GM18505 (cell line): Measurements from ENCODE around the gene EPHA10.

Source experiments
- ATAC-seq: cut with Tn5 transposase; IDR thresholded peaks from one replicate; pipeline ENCODE4 v1.9.1; 2021; ENCODE audit not compliant: unreplicated experiment
- POLR2A ChIP-seq: IDR thresholded peaks from 4 replicates; pipeline ENCODE4 v1.6.1; 2011; ENCODE audit warnings: borderline replicate concordance; ENCODE audit not compliant: insufficient read depth, insufficient read length; ENCODE audit errors: extremely low read depth

The EPHA10 gene

GRCh38 chr1:37677143-37677439, 87.8 kb downstream of the EPHA10 start:
- no peak for ATAC-seq
- TF ChIP-seq POLR2A: no peak

DNA sequence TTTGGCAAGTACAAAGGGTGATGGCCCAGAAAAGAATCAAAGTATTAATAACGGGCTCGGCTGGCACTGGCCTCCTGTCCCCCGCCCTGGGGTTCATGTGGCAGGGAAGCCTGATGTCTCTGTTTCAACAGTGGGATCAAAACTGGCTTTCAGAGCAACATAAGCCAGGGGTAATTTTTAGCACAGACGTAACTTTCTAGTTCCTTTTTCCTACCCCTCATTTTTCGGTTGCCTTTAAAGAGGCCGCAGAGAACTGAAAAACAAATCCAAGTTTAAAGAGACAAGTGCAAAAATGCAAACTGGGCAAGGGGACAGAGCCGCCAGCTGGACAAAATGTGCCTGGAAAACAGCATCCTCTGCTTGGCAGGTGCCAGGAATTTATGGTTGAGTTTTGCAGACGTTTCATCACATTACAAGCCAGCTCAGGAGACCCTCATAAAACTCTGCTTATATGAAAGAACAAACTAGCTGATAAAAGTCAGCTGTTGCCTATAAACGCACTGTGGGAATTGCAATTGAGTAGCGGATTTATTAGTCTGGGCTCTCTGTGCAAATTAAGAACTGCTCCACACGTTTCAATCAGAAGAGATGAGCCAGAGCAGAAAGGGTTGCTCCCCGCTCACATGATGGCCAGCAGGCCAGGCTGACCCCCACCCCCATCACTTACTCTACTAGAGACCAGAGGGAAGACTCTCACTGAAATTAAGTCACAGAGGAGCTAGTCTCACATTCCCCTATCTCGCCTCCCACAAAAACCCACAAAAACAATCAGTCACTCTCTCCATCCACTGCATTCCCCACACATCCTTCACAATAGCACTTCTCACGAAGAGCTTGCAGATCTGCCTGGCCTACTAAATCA, 88.4 kb downstream of the EPHA10 start:
- TF ChIP-seq POLR2A: peak; percentile 50

DNA sequence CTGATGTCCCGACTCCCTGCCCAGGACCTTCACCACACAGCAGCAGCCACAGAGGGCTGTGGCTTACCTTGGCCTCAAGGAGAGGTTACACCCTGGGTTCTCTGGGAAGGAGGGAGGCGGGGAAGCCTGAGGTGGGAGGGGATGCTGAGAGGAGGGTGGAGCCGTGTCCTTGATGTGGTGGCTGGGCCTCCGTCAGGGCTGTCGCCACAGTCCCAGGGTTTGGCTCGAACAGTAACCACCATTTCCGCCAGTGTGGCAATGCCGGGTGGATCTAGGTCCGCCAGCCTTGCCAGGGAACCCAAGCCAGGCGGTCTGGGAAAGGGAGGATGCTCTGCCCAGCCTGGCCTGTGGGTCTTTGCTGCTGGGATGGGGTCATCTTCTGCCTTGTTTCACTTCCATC, 91.0 kb downstream of the EPHA10 start:
- TF ChIP-seq POLR2A: no peak
- no peak for ATAC-seq

More for the DNA sequence above, 88.4 kb downstream of the EPHA10 start:
- ATAC-seq: no peak

GRCh38 chr1:37672136-37672870, 92.6 kb downstream of the EPHA10 start:
- no peak for ATAC-seq
- no peak for TF ChIP-seq POLR2A

- TF ChIP-seq POLR2A: no peak
- ATAC-seq: no peak
Measured at GRCh38 chr1:37671261-37671660, 93.7 kb downstream of the EPHA10 start.

DNA sequence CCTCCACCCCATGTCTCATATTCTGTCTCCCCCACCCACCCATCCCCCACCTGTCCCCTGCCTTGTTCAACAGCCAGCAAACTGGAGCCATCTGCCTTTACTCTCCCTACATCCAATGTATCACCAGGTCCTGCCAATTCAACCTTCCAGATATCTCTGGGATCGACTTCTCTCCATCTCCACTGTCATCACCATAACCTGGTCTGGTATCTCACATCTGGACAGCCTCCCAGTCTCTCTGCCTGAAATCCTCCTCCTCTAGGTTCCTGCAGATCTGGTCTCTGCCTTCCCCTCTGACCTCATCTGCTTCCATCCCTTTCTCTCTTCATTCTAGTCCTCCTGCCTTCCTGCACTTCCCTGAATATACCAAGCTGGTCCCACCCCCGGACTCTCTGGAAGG, 94.8 kb downstream of the EPHA10 start:
- no peak for TF ChIP-seq POLR2A
- no peak for ATAC-seq

GRCh38 chr1:37667023-37667671, 97.8 kb downstream of the EPHA10 start:
- no peak for ATAC-seq
- no peak for TF ChIP-seq POLR2A

DNA sequence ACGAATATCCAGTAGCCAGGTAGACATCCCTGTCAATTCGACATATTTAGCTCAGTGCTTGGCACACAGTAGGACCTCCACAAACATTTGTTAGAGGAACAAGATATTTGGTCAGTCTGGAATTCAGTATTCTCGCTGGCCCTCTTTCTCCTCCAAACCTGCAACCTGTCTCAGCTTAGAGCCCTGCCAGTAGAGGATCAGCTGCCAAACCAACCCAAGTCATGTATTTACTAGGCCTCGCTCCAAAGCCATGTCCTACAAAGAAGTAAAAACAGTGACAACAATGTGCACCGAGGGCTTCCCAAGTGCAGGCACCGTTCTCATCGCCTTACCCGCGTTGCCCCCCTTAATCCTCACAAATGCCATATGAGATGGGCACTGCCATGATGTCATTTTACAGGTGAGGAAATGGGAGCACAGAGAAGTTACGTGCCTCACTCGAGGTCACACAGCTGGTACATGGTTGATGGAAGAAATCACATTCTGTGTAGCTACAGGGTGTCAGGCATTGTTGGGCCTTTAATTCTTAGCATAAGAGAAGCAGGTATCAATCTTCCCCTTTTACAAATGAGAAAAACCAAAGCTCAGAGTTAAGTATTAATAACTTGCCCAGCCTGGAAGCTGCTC, 98.6 kb downstream of the EPHA10 start:
- no peak for ATAC-seq

More for the DNA sequence above, 98.6 kb downstream of the EPHA10 start:
- no peak for TF ChIP-seq POLR2A
